ENCODE results near the gene ZNF516.

Gene ZNF516

DNA sequence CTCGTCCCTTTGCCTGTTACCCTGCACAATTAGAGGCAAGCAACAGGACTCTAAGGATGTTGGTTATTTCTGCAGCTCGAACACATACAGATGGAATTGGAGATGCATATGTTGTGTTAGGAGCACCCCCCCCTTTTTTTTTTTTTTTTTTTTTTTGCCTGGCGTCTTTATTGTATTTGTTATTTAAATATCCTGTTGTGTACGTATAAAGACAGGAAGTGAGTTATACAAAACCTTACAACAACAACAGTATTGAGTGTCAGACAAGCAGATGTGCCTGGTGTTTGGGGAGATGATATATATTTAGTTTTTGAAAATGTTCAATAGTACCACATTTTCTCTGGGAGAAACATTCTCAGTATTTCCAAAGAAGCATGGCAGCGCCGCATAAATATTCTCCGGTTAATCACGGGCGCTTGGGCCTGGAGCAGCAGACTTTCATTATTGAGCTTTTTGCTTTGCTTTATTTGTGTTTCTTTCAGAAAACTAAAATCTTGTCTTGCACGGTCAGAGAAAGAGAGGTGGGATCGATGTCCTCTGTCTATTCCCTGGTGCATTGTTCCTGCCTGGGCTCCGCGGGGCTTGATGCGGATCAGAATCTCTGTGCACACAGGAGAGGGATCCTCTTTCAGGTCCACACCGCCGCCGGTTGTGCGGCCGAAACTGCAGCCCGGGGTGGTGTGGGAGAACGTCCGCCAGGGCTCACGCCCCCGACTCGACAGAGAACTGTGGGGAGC, 23.2 kb upstream of the ZNF516 start:
- TF ChIP-seq, protein P1, sequence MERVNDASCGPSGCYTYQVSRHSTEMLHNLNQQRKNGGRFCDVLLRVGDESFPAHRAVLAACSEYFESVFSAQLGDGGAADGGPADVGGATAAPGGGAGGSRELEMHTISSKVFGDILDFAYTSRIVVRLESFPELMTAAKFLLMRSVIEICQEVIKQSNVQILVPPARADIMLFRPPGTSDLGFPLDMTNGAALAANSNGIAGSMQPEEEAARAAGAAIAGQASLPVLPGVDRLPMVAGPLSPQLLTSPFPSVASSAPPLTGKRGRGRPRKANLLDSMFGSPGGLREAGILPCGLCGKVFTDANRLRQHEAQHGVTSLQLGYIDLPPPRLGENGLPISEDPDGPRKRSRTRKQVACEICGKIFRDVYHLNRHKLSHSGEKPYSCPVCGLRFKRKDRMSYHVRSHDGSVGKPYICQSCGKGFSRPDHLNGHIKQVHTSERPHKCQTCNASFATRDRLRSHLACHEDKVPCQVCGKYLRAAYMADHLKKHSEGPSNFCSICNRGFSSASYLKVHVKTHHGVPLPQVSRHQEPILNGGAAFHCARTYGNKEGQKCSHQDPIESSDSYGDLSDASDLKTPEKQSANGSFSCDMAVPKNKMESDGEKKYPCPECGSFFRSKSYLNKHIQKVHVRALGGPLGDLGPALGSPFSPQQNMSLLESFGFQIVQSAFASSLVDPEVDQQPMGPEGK (CRISPR knock-in tag; IDR thresholded peaks at IDR 0.05; ENCODE audit: borderline replicate concordance), result no peak
- TF ChIP-seq ESRRG (CRISPR knock-in tag; IDR thresholded peaks at IDR 0.05) (no peak), RARB (CRISPR knock-in tag; IDR thresholded peaks at IDR 0.05) (no peak), ARNTL (CRISPR knock-in tag; IDR thresholded peaks at IDR 0.05; ENCODE audit: borderline replicate concordance, low read depth) (no peak), ZC3H10 (CRISPR knock-in tag; IDR thresholded peaks at IDR 0.05) (no peak), TOX (CRISPR knock-in tag; IDR thresholded peaks at IDR 0.05; ENCODE audit: borderline replicate concordance) (no peak), SNAI2 (CRISPR knock-in tag; IDR thresholded peaks at IDR 0.05) (no peak)
- TF ChIP-seq, protein P2, sequence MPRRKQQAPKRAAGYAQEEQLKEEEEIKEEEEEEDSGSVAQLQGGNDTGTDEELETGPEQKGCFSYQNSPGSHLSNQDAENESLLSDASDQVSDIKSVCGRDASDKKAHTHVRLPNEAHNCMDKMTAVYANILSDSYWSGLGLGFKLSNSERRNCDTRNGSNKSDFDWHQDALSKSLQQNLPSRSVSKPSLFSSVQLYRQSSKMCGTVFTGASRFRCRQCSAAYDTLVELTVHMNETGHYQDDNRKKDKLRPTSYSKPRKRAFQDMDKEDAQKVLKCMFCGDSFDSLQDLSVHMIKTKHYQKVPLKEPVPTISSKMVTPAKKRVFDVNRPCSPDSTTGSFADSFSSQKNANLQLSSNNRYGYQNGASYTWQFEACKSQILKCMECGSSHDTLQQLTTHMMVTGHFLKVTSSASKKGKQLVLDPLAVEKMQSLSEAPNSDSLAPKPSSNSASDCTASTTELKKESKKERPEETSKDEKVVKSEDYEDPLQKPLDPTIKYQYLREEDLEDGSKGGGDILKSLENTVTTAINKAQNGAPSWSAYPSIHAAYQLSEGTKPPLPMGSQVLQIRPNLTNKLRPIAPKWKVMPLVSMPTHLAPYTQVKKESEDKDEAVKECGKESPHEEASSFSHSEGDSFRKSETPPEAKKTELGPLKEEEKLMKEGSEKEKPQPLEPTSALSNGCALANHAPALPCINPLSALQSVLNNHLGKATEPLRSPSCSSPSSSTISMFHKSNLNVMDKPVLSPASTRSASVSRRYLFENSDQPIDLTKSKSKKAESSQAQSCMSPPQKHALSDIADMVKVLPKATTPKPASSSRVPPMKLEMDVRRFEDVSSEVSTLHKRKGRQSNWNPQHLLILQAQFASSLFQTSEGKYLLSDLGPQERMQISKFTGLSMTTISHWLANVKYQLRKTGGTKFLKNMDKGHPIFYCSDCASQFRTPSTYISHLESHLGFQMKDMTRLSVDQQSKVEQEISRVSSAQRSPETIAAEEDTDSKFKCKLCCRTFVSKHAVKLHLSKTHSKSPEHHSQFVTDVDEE (CRISPR knock-in tag; IDR thresholded peaks at IDR 0.05), result no peak
- no peak for ATAC-seq

DNA sequence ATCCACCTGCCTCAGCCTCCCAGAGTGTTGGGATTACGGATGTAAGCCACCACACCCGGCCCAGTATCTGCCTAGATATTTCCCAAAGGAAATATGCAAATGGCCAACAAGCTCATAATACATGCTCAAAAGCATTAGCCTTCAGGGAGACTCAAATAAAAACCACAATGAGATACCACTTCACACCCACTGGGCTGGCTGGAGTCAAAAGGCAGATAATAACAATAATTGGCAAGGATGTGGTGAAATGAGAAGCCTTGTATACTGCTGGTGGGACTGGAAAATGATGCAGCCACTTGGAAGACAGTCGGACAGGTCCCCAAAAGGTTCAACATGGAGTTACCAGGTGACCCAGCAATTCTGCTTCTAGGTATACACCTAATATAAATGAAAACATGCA, 20.5 kb upstream of the ZNF516 start:
- TF ChIP-seq BACH2 (CRISPR knock-in tag; IDR thresholded peaks at IDR 0.05; ENCODE audit: borderline replicate concordance) (no peak), TCF4 (CRISPR knock-in tag; IDR thresholded peaks at IDR 0.05; ENCODE audit: borderline replicate concordance) (no peak), ISL1 (CRISPR knock-in tag; IDR thresholded peaks at IDR 0.05) (no peak), ZNF70 (CRISPR knock-in tag; IDR thresholded peaks at IDR 0.05) (no peak), ZNF565 (CRISPR knock-in tag; conservative IDR thresholded peaks at IDR 0.05; ENCODE audit: low read depth) (no peak), ZNF8 (CRISPR knock-in tag; IDR thresholded peaks at IDR 0.05) (no peak), ZFP3 (CRISPR knock-in tag; IDR thresholded peaks at IDR 0.05) (no peak)
- TF ChIP-seq, protein P3, sequence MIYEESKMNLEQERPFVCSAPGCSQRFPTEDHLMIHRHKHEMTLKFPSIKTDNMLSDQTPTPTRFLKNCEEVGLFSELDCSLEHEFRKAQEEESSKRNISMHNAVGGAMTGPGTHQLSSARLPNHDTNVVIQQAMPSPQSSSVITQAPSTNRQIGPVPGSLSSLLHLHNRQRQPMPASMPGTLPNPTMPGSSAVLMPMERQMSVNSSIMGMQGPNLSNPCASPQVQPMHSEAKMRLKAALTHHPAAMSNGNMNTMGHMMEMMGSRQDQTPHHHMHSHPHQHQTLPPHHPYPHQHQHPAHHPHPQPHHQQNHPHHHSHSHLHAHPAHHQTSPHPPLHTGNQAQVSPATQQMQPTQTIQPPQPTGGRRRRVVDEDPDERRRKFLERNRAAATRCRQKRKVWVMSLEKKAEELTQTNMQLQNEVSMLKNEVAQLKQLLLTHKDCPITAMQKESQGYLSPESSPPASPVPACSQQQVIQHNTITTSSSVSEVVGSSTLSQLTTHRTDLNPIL (CRISPR knock-in tag; IDR thresholded peaks at IDR 0.05; ENCODE audit: low read depth), result no peak
- TF ChIP-seq, protein P4, sequence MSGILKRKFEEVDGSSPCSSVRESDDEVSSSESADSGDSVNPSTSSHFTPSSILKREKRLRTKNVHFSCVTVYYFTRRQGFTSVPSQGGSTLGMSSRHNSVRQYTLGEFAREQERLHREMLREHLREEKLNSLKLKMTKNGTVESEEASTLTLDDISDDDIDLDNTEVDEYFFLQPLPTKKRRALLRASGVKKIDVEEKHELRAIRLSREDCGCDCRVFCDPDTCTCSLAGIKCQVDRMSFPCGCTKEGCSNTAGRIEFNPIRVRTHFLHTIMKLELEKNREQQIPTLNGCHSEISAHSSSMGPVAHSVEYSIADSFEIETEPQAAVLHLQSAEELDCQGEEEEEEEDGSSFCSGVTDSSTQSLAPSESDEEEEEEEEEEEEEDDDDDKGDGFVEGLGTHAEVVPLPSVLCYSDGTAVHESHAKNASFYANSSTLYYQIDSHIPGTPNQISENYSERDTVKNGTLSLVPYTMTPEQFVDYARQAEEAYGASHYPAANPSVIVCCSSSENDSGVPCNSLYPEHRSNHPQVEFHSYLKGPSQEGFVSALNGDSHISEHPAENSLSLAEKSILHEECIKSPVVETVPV (CRISPR knock-in tag; IDR thresholded peaks at IDR 0.05), result no peak
- no peak for ATAC-seq

DNA sequence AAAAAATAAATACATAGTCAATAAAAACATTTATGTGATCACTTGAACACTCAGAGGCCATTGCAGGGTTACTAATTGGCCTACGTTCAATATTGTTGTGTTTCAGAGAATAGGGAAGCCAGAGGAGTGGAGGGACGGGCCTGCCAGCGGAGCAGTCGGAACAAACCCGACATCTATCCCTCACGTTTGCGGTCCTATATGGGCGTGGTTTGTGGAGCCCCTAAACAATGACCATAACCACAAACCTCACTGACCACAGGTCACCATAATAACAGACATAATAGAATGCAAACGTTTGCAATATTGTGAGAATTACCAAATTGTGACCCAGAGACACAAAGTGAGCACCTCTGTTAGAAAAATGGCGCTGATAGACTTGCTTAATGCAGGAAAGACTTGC, 19.5 kb upstream of the ZNF516 start:
- TF ChIP-seq OSR1 (CRISPR knock-in tag; IDR thresholded peaks at IDR 0.05), result no peak
- TF ChIP-seq ZFP3 (CRISPR knock-in tag; IDR thresholded peaks at IDR 0.05), result no peak
- TF ChIP-seq, protein P3 (CRISPR knock-in tag; IDR thresholded peaks at IDR 0.05; ENCODE audit: low read depth), result no peak
- TF ChIP-seq ISL1 (CRISPR knock-in tag; IDR thresholded peaks at IDR 0.05), result no peak
- TF ChIP-seq BACH2 (CRISPR knock-in tag; IDR thresholded peaks at IDR 0.05; ENCODE audit: borderline replicate concordance), result no peak
- TF ChIP-seq TOX (CRISPR knock-in tag; IDR thresholded peaks at IDR 0.05; ENCODE audit: borderline replicate concordance), result no peak
- TF ChIP-seq ZFP30 (CRISPR knock-in tag; IDR thresholded peaks at IDR 0.05), result no peak
- ATAC-seq, result no peak
